Glutamatergic neuron (in vitro differentiated cells): ENCODE data around the gene CAMK1D. TPM values are rescaled to one million over a fixed set of nuclear protein-coding genes. Genes with fewer than 3 reads are reported as not detected.
A peak's percentile ranks its signal among the peaks of the same experiment; 100 is the strongest.

ENCODE experiments used
- DNase-seq: peaks from one replicate; pipeline ENCODE4 v3.0.0; 2022
- H3K27ac Mint-ChIP-seq: one replicate; pipeline ENCODE4 v1.8.0; 2020; ENCODE audit warnings: mild to moderate bottlenecking, mixed read lengths, inconsistent platforms; ENCODE audit not compliant: unreplicated experiment
- H3K27me3 Mint-ChIP-seq: one replicate; pipeline ENCODE4 v1.8.0; 2020; ENCODE audit warnings: mild to moderate bottlenecking, moderate library complexity, mixed read lengths, inconsistent platforms; ENCODE audit not compliant: unreplicated experiment
- H3K36me3 Mint-ChIP-seq: one replicate; pipeline ENCODE4 v1.8.0; 2020; ENCODE audit warnings: mild to moderate bottlenecking, mixed read lengths, inconsistent platforms; ENCODE audit not compliant: unreplicated experiment
- H3K4me1 Mint-ChIP-seq: one replicate; pipeline ENCODE4 v1.8.0; 2020; ENCODE audit warnings: mild to moderate bottlenecking, low read depth, mixed read lengths, inconsistent platforms; ENCODE audit not compliant: unreplicated experiment
- H3K4me3 Mint-ChIP-seq: one replicate; pipeline ENCODE4 v1.8.0; 2020; ENCODE audit warnings: mild to moderate bottlenecking, mixed read lengths, inconsistent platforms; ENCODE audit not compliant: unreplicated experiment
- H3K9me3 Mint-ChIP-seq: one replicate; pipeline ENCODE4 v1.8.0; 2020; ENCODE audit warnings: mild to moderate bottlenecking, moderate library complexity, mixed read lengths, inconsistent platforms; ENCODE audit not compliant: unreplicated experiment
- CTCF ChIP-seq: fragments of 200-600 bp; sonication (generic); IDR thresholded peaks from one replicate; pipeline ENCODE4 v1.5.0; 2021; ENCODE audit not compliant: partially characterized antibody, unreplicated experiment
- total RNA-seq: library from RNA; stranded (reverse); fragmentation: NEBNext Ultra II Directional; extraction: Animal tissue kit (Norgen Biotek cat#: 25700); gene quantifications from one replicate; pipeline ENCODE4 v1.2.1, GENCODE V29; 2021; ENCODE audit not compliant: unreplicated experiment

Gene CAMK1D
- total RNA-seq, 1 donor from 2014 or later = 29.8 TPM

- Mint-ChIP-seq H3K27me3 (peaks cover 6% of the 10 kb centered on the region), H3K4me1 (peaks cover 44% of the 10 kb centered on the region), H3K36me3 (peaks cover 16% of the 10 kb centered on the region), H3K4me3 (no peak overlapping the region), H3K27ac (peak overlapping the region; percentile 93), H3K9me3 (peaks cover 14% of the 10 kb centered on the region)
- DNase-seq = no peak
- TF ChIP-seq CTCF = no peak
Measured at GRCh38 chr10:12795315-12796110, 446.2 kb downstream of the CAMK1D start.

DNA sequence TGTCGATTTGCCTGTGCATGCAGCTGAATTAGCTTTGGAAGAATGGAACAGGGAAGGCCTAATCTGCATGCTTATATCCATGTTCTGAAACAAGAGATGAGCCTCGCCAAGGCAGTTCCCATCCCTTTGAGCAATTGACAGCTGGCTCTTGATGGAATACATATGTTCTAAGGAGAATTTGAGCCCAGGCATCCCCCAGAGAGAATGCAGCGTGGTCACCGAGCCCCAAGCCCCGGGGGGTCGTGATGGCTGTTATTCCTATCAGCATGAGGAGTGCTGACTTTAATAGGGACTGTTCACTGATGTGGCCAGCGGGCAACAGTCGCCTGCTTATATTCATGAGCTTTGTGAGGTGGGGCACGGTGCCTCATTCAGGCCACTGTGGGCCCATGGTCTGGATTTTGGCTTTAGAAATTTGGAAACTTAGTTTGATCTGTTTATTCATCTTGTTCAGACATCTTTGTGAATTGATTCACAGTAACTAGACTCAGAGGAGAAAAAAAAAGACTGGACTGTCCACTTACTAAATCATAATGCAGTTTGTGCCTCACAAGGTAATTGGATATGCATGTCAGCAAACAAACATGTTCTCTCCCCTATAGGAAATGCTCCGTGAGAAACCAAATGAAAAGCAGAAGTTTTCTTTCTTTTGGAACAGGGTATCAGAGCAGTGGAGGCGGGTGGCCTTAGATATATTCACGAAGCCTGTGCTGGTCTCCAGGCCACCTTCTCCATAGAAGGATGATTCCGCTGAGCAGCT, 447.2 kb downstream of the CAMK1D start:
- H3K27me3 Mint-ChIP-seq = peaks cover 6% of the 10 kb centered on the region
- H3K36me3 Mint-ChIP-seq = peaks cover 13% of the 10 kb centered on the region
- H3K9me3 Mint-ChIP-seq = peaks cover 18% of the 10 kb centered on the region
- peak overlapping the region; percentile 93 for H3K27ac Mint-ChIP-seq
- no peak for TF ChIP-seq CTCF
- H3K4me1 Mint-ChIP-seq = peaks cover 48% of the 10 kb centered on the region
- peak; percentile 62 for DNase-seq
- peak overlapping the region; percentile 59 for H3K4me3 Mint-ChIP-seq

GRCh38 chr10:12797471-12798262, 448.3 kb downstream of the CAMK1D start:
- H3K4me1 Mint-ChIP-seq = peaks cover 52% of the 10 kb centered on the region
- H3K9me3 Mint-ChIP-seq = peaks cover 18% of the 10 kb centered on the region
- H3K4me3 Mint-ChIP-seq = no peak overlapping the region
- peaks cover 14% of the 10 kb centered on the region for H3K36me3 Mint-ChIP-seq
- H3K27me3 Mint-ChIP-seq = peaks cover 6% of the 10 kb centered on the region
- no peak for DNase-seq
- H3K27ac Mint-ChIP-seq = peak overlapping the region; percentile 93
- TF ChIP-seq CTCF = no peak

GRCh38 chr10:12799144-12799543, 449.8 kb downstream of the CAMK1D start:
- H3K9me3 Mint-ChIP-seq = peaks cover 18% of the 10 kb centered on the region
- H3K27me3 Mint-ChIP-seq = peaks cover 6% of the 10 kb centered on the region
- DNase-seq = no peak
- TF ChIP-seq CTCF = no peak
- no peak overlapping the region for H3K4me3 Mint-ChIP-seq
- peaks cover 56% of the 10 kb centered on the region for H3K4me1 Mint-ChIP-seq
- H3K36me3 Mint-ChIP-seq = peaks cover 6% of the 10 kb centered on the region
- H3K27ac Mint-ChIP-seq = peak overlapping the region; percentile 13
